Stomach smooth muscle (tissue), 2 donors: Measurements from ENCODE around the gene HOXA3.

Experiments
- H3K27ac ChIP-seq: one replicate; pipeline ENCODE4 v1.7.0; 2013; ENCODE audit warnings: mild to moderate bottlenecking, low read length, inconsistent platforms
- H3K27me3 ChIP-seq, 2 donors: one replicate each; pipeline ENCODE4 v1.7.0; 2013; ENCODE audit warnings: low read length in 2 of 2; ENCODE audit not compliant: insufficient read depth in 2 of 2, control insufficient read depth in 1 of 2
- H3K36me3 ChIP-seq, 2 donors: one replicate each; pipeline ENCODE4 v1.7.0; 2013; ENCODE audit warnings: low read length in 2 of 2; ENCODE audit not compliant: control insufficient read depth in 2 of 2, insufficient read depth in 2 of 2
- H3K4me1 ChIP-seq: one replicate; pipeline ENCODE4 v1.7.0; 2013; ENCODE audit warnings: low read length; ENCODE audit not compliant: control insufficient read depth, insufficient read depth
- H3K4me3 ChIP-seq, 2 donors: one replicate each; pipeline ENCODE4 v1.7.0; 2013; ENCODE audit warnings: low read length in 2 of 2
- H3K9ac ChIP-seq, 2 donors: one replicate each; pipeline ENCODE4 v1.7.0; 2013; ENCODE audit warnings: low read length in 2 of 2, mild to moderate bottlenecking in 1 of 2
- H3K9me3 ChIP-seq, 2 donors: one replicate each; pipeline ENCODE4 v1.7.0; 2013; ENCODE audit warnings: low read length in 2 of 2; ENCODE audit not compliant: control insufficient read depth in 2 of 2
- donor health status: healthy.
- donor health status: Pancreatic carcinoma.

HOXA3 gene

GRCh38 chr7:27162561-27163287, 10.3 kb upstream of the HOXA3 start:
- H3K9me3 ChIP-seq = no peaks in the 10 kb centered on the region
- H3K4me1 ChIP-seq = peaks cover 32% of the 10 kb centered on the region
- no peak overlapping the region for H3K9ac ChIP-seq
- H3K36me3 ChIP-seq = no peaks in the 10 kb centered on the region
- no peak overlapping the region for H3K4me3 ChIP-seq
- peaks cover 83 to 97% of the 10 kb centered on the region in 2 donors for H3K27me3 ChIP-seq
- H3K27ac ChIP-seq = no peak overlapping the region

GRCh38 chr7:27161721-27162560, 9.6 kb upstream of the HOXA3 start:
- Histone ChIP-seq H3K9me3 (no peaks in the 10 kb centered on the region), H3K4me3 (no peak overlapping the region), H3K9ac (no peak overlapping the region), H3K27me3 (peaks cover 83 to 97% of the 10 kb centered on the region in 2 donors), H3K4me1 (peaks cover 34% of the 10 kb centered on the region), H3K36me3 (no peaks in the 10 kb centered on the region), H3K27ac (no peak overlapping the region)

GRCh38 chr7:27161214-27161720, 8.9 kb upstream of the HOXA3 start:
- no peak overlapping the region for H3K27ac ChIP-seq
- peak overlapping the region in 1 of 2 donors; percentile 4 for H3K9ac ChIP-seq
- no peaks in the 10 kb centered on the region for H3K36me3 ChIP-seq
- H3K4me3 ChIP-seq = peak overlapping the region; percentile 52 to 76
- H3K4me1 ChIP-seq = peaks cover 32% of the 10 kb centered on the region
- H3K9me3 ChIP-seq = no peaks in the 10 kb centered on the region
- peaks cover 81 to 96% of the 10 kb centered on the region in 2 donors for H3K27me3 ChIP-seq

- no peak overlapping the region for H3K27ac ChIP-seq
Measured at GRCh38 chr7:27160546-27161213, 8.3 kb upstream of the HOXA3 start.

GRCh38 chr7:27160145-27160545, 7.8 kb upstream of the HOXA3 start:
- Histone ChIP-seq H3K4me3 (peak overlapping the region; percentile 52 to 76), H3K9ac (no peak overlapping the region), H3K4me1 (peaks cover 40% of the 10 kb centered on the region), H3K9me3 (no peaks in the 10 kb centered on the region), H3K36me3 (no peaks in the 10 kb centered on the region), H3K27me3 (peaks cover 79 to 96% of the 10 kb centered on the region in 2 donors), H3K27ac (no peak overlapping the region)

More at GRCh38 chr7:27160546-27161213, 8.3 kb upstream of the HOXA3 start:
- H3K36me3 ChIP-seq = no peaks in the 10 kb centered on the region
- H3K9ac ChIP-seq = peak overlapping the region in 1 of 2 donors; percentile 4
- H3K4me3 ChIP-seq = peak overlapping the region; percentile 52 to 76
- peaks cover 79 to 96% of the 10 kb centered on the region in 2 donors for H3K27me3 ChIP-seq
- H3K9me3 ChIP-seq = no peaks in the 10 kb centered on the region
- H3K4me1 ChIP-seq = peaks cover 36% of the 10 kb centered on the region

GRCh38 chr7:27159266-27160144, 7.1 kb upstream of the HOXA3 start:
- no peak overlapping the region for H3K4me3 ChIP-seq

GRCh38 chr7:27158436-27159265, 6.3 kb upstream of the HOXA3 start:
- Histone ChIP-seq H3K9ac (no peak overlapping the region), H3K4me1 (peaks cover 42% of the 10 kb centered on the region), H3K4me3 (no peak overlapping the region), H3K27ac (no peak overlapping the region), H3K36me3 (no peaks in the 10 kb centered on the region), H3K27me3 (peaks cover 79 to 96% of the 10 kb centered on the region in 2 donors), H3K9me3 (no peaks in the 10 kb centered on the region)

More at GRCh38 chr7:27159266-27160144, 7.1 kb upstream of the HOXA3 start:
- no peaks in the 10 kb centered on the region for H3K9me3 ChIP-seq
- no peak overlapping the region for H3K27ac ChIP-seq
- H3K27me3 ChIP-seq = peaks cover 79 to 96% of the 10 kb centered on the region in 2 donors
- H3K4me1 ChIP-seq = peaks cover 44% of the 10 kb centered on the region
- no peak overlapping the region for H3K9ac ChIP-seq
- H3K36me3 ChIP-seq = no peaks in the 10 kb centered on the region

- Histone ChIP-seq H3K27ac (no peak overlapping the region), H3K4me3 (no peak overlapping the region), H3K9ac (no peak overlapping the region), H3K27me3 (peaks cover 81 to 96% of the 10 kb centered on the region in 2 donors), H3K4me1 (peaks cover 42% of the 10 kb centered on the region), H3K9me3 (no peaks in the 10 kb centered on the region), H3K36me3 (no peaks in the 10 kb centered on the region)
Measured at GRCh38 chr7:27157702-27158431, 5.5 kb upstream of the HOXA3 start.
